GM12878 (cell line): Measurements from ENCODE around the gene ARL5C. TPM values are rescaled to one million over a fixed set of nuclear protein-coding genes. Genes with fewer than 3 reads are reported as not detected.

Source experiments
- ATAC-seq: fragments of 200-7000 bp; cut with Tn5 transposase; 3 replicates; pipeline ENCODE4 v1.9.1; 2020; ENCODE audit warnings: mild to moderate bottlenecking, moderate library complexity
- BruUV-seq: library from RNA; stranded (reverse); fragments of 400-500 nt; replicated peaks from 2 replicates; lab custom pipeline; 2021; lab: Mats Ljungman, UMichigan
- CTCF ChIA-PET: fragments of 300-600 bp; sonication (Branson Sonifier 250); formaldehyde crosslinking; extraction: SDS; loops from one replicate; lab custom pipeline; 2021; ENCODE audit warnings: inconsistent platforms; lab: Yijun Ruan, JAX
- POLR2A ChIA-PET: fragments of 350-600 bp; formaldehyde crosslinking; extraction: SDS; loops from one replicate; lab custom pipeline; 2021; ENCODE audit warnings: inconsistent platforms; lab: Charles Lee
- RAD21 ChIA-PET: fragments of 300-600 bp; sonication (Branson Sonifier 250); formaldehyde crosslinking; loops from one replicate; lab custom pipeline; 2023; ENCODE audit warnings: antibody characterized with exemption; ENCODE audit not compliant: unreplicated experiment; lab: Charles Lee
- SMC1A ChIA-PET: fragments of 300-600 bp; sonication (Branson Sonifier 250); formaldehyde crosslinking; loops from one replicate; lab custom pipeline; 2023; ENCODE audit not compliant: unreplicated experiment, uncharacterized antibody; lab: Charles Lee
- DNase-seq: peaks from one replicate; pipeline ENCODE4 v3.0.0-alpha.2; 2011; ENCODE audit warnings: low read depth, low spot score
- FAIRE-seq: peaks from 3 replicates; lab custom pipeline; 2011; peaks lifted over from hg19 to GRCh38; lab: Jason Lieb, UNC
- H2AFZ ChIP-seq: 2 replicates; pipeline ENCODE4 v1.6.0; 2011; ENCODE audit warnings: low read depth, low read length, control low read depth; ENCODE audit not compliant: control insufficient read depth
- H3K27ac ChIP-seq: 2 replicates; pipeline ENCODE4 v1.5.1; 2011; ENCODE audit warnings: control low read depth; ENCODE audit not compliant: control insufficient read depth, insufficient read depth
- H3K27me3 ChIP-seq, 2 experiments: replicated peaks in 1 of 2; 2 replicates each; pipeline versions ENCODE4 v1.6.0 to v1.6.1; 2011; ENCODE audit warnings: low read length in 1 of 2; ENCODE audit not compliant: control insufficient read depth in 2 of 2, insufficient read depth in 2 of 2
- H3K36me3 ChIP-seq, 2 experiments: 2 replicates each; pipeline ENCODE4 v1.5.1; 2011; ENCODE audit warnings: low read length in 1 of 2; ENCODE audit not compliant: control insufficient read depth in 2 of 2, insufficient read depth in 2 of 2
- H3K4me1 ChIP-seq: 2 replicates; pipeline ENCODE4 v1.6.1; 2011; ENCODE audit warnings: mild to moderate bottlenecking, low read length, moderate library complexity, mixed read lengths; ENCODE audit not compliant: control insufficient read depth, insufficient read depth
- H3K4me2 ChIP-seq: 2 replicates; pipeline ENCODE4 v1.6.0; 2011; ENCODE audit warnings: control low read depth; ENCODE audit not compliant: control insufficient read depth, insufficient read depth
- H3K4me3 ChIP-seq: fragments of 200-600 bp; sonication (generic); 2 replicates; pipeline ENCODE4 v1.5.1; 2016
- H3K79me2 ChIP-seq: 2 replicates; pipeline ENCODE4 v1.6.0; 2011; ENCODE audit warnings: low read length; ENCODE audit not compliant: control insufficient read depth, insufficient read depth
- H3K9ac ChIP-seq: 2 replicates; pipeline ENCODE4 v1.8.0; 2011; ENCODE audit warnings: low read length, control low read depth, mixed read lengths; ENCODE audit not compliant: control insufficient read depth, insufficient read depth
- H3K9me3 ChIP-seq: replicated peaks from 3 replicates; pipeline ENCODE4 v1.5.1; 2011; ENCODE audit warnings: mild to moderate bottlenecking, low read length; ENCODE audit not compliant: control insufficient read depth, insufficient read depth
- H4K20me1 ChIP-seq: 2 replicates; pipeline ENCODE4 v1.6.0; 2011; ENCODE audit not compliant: control insufficient read depth, insufficient read depth
- CHD4 ChIP-seq: fragments of 200-600 bp; sonication (generic); IDR thresholded peaks from 2 replicates; pipeline ENCODE4 v1.6.1; 2016; ENCODE audit warnings: mild to moderate bottlenecking
- CREB1 ChIP-seq: IDR thresholded peaks from 2 replicates; pipeline ENCODE4 v1.6.1; 2012; ENCODE audit warnings: low read depth, mild to moderate bottlenecking, inconsistent platforms
- EGR1 ChIP-seq, 2 experiments: IDR thresholded peaks; 1 replicate in 1 of 2; 2 replicates in 1 of 2; pipeline ENCODE4 v1.6.1; 2011 to 2012; ENCODE audit warnings: low read depth in 2 of 2, low read length in 2 of 2, borderline replicate concordance in 1 of 2, mild to moderate bottlenecking in 1 of 2, moderate library complexity in 1 of 2
- HDAC6 ChIP-seq: fragments of 200-600 bp; sonication (generic); IDR thresholded peaks from one replicate; pipeline ENCODE4 v1.8.0; 2017; ENCODE audit warnings: antibody characterized with exemption; ENCODE audit not compliant: unreplicated experiment
- HDGF ChIP-seq: fragments of 450-650 bp; IDR thresholded peaks from 2 replicates; pipeline ENCODE4 v1.6.1; 2016; ENCODE audit warnings: antibody characterized with exemption
- NFYA ChIP-seq: IDR thresholded peaks from 2 replicates; pipeline ENCODE4 v1.6.1; 2011; ENCODE audit warnings: low read depth, mild to moderate bottlenecking, low read length, improper control_type of control experiment, borderline replicate concordance
- POLR2AphosphoS5 ChIP-seq: IDR thresholded peaks from 2 replicates; pipeline ENCODE4 v1.6.1; 2011; ENCODE audit warnings: mild to moderate bottlenecking, low read length, inconsistent platforms
- ZBTB40 ChIP-seq: fragments of 450-650 bp; IDR thresholded peaks from 2 replicates; pipeline ENCODE4 v1.6.1; 2016; ENCODE audit warnings: mild to moderate bottlenecking, moderate library complexity, borderline replicate concordance
- WGBS: methylation state at CpG from one replicate; pipeline ENCODE4 v1.1.6; 2016; ENCODE audit warnings: low lambda C conversion rate; ENCODE audit not compliant: insufficient replicate concordance, insufficient coverage; ENCODE audit errors: missing lambda C conversion rate; 5-methylcytosine and 5-hydroxymethylcytosine counted together
- in situ Hi-C: fragments of 300-500 bp; cut with MboI; formaldehyde crosslinking; loops from 9 replicates; pipeline ENCODE4 v1.14.3; 2018; ENCODE audit warnings: mixed read lengths
- intact Hi-C: fragments of 100-400 bp; cut with micrococcal nuclease; formaldehyde crosslinking; loops from one replicate; pipeline ENCODE4 v1.14.2; 2022; ENCODE audit not compliant: unreplicated experiment
- polyA plus RNA-seq, 11 experiments: library from polyadenylated mRNA; depleted of rRNA in 4 of 11; unstranded in 6 of 11; stranded (reverse) in 5 of 11; fragments of >200 nt; fragmentation: Nextera tagmentation in 4 of 11; fragmentation: Illumina TruSeq in 1 of 11; extraction: Ambion mirVana in 4 of 11; extraction: Trizol in 1 of 11; gene quantifications; 1 replicate in 1 of 11; 2 replicates in 10 of 11; pipeline versions ENCODE4 v1.2.1 to v1.2.3, GENCODE V29; 2011 to 2016; ENCODE audit warnings: inconsistent platforms in 2 of 11, missing spikeins in 2 of 11, low read depth in 1 of 11
- total RNA-seq, 4 experiments: library from RNA; depleted of rRNA in 3 of 4; stranded (reverse); fragments of >200 nt in 3 of 4; fragmentation: Illumina TruSeq in 1 of 4; extraction: Trizol in 1 of 4; gene quantifications; 2 replicates each; pipeline versions ENCODE4 v1.2.1 to v1.2.3, GENCODE V29; 2013 to 2021

The ARL5C gene
- total and polyA plus RNA-seq, 10 of the 15 experiments (the other 5 are each of a cell fraction or from before 2014, with no cell fraction given): not detected

GRCh38 chr17:39196808-39197291 lies 30.9 kb upstream of the ARL5C start:
- Histone ChIP-seq H3K27ac (peak overlapping the region; percentile 46), H3K27me3 (no peaks in the 10 kb centered on the region), H3K36me3 (peaks cover 1 to 7% of the 10 kb centered on the region in 2 experiments; a peak in 2 of 4 replicates), H3K4me1 (peaks cover 19% of the 10 kb centered on the region), H3K9me3 (no peaks in the 10 kb centered on the region), H3K9ac (peak overlapping the region; percentile 69), H3K4me2 (peak overlapping the region; percentile 83), H4K20me1 (peaks cover under 1% of the 10 kb centered on the region; the same call in 1 of the 2 replicates), H3K79me2 (peaks cover 28% of the 10 kb centered on the region), H3K4me3 (peak overlapping the region; percentile 98), H2AFZ (peak overlapping the region; percentile 66)
- ATAC-seq (peak; percentile 41), FAIRE-seq (no peak), DNase-seq (no peak)
- in situ Hi-C loops: no loop called here
- BruUV-seq: no TSS peak
- no peak for TF ChIP-seq CHD4
- peak in 1 of 2 experiments; percentile 37; a peak in 1 of 3 replicates for TF ChIP-seq EGR1 (IDR thresholded peaks at IDR 0.05; ENCODE audit: borderline replicate concordance in 1 of 2, low read depth in 2 of 2, low read length in 2 of 2)
- TF ChIP-seq POLR2AphosphoS5: no peak
- CTCF ChIA-PET: interaction anchor here (1.0 to 2.1 kb wide), 3 partner anchors 32 to 43 kb away, joined by 3 to 7 read pairs (median 5); no protein-coding TSS in a partner anchor
- WGBS: 0% methylated on average over 13 of the region's 30 CpGs
- POLR2A ChIA-PET: interaction anchor here (0.5 to 1.5 kb wide), 3 partner anchors 13 to 447 kb away, joined by 3 to 4 read pairs (median 3); no protein-coding TSS in a partner anchor
- intact Hi-C loops: no loop called here
- SMC1A ChIA-PET: interaction anchor here (0.8 to 1.3 kb wide), 2 partner anchors 44 to 47 kb away, joined by 3 to 6 read pairs; no protein-coding TSS in a partner anchor
- RAD21 ChIA-PET: no interaction called here

GRCh38 chr17:39196241-39196807 lies 30.4 kb upstream of the ARL5C start:
- no peak for ATAC-seq
- Histone ChIP-seq H2AFZ (no peak overlapping the region), H3K9me3 (no peaks in the 10 kb centered on the region), H4K20me1 (no peaks in the 10 kb centered on the region), H3K27ac (peak overlapping the region; percentile 37), H3K9ac (peak overlapping the region; percentile 25; the same call in 1 of the 2 replicates), H3K4me3 (peak overlapping the region; percentile 98), H3K36me3 (peaks cover 1 to 4% of the 10 kb centered on the region in 2 experiments; a peak in 2 of 4 replicates)
- ChIA-PET CTCF (interaction anchor here (1.5 to 2.5 kb wide), 7 partner anchors 10 to 48 kb away, joined by 5 to 20 read pairs (median 8); no protein-coding TSS in a partner anchor), POLR2A (interaction anchor here (1.5 to 2.0 kb wide), 2 partner anchors 11 to 13 kb away, joined by 3 to 9 read pairs; no protein-coding TSS in a partner anchor), SMC1A (interaction anchor here (0.7 to 1.3 kb wide), 6 partner anchors 10 to 213 kb away, joined by 3 to 6 read pairs (median 3); no protein-coding TSS in a partner anchor)
- FAIRE-seq: no peak
- WGBS: 54% methylated on average over 7 of the region's 8 CpGs
- BruUV-seq: no TSS peak
- DNase-seq: no peak
- TF ChIP-seq CREB1: no peak
- TF ChIP-seq ZBTB40: no peak
- TF ChIP-seq HDGF: no peak
- no peak for TF ChIP-seq NFYA
- TF ChIP-seq HDAC6: no peak
- TF ChIP-seq, all 136 proteins: peak for 0
- RAD21 ChIA-PET: interaction anchor here (1.1 to 1.4 kb wide), 4 partner anchors 10 to 48 kb away, joined by 3 to 6 read pairs (median 5); no protein-coding TSS in a partner anchor
- Histone ChIP-seq H3K4me2 (peak overlapping the region; percentile 97), H3K79me2 (peaks cover 22% of the 10 kb centered on the region), H3K27me3 (no peaks in the 10 kb centered on the region), H3K4me1 (peaks cover 14% of the 10 kb centered on the region)
- in situ Hi-C loops: no loop called here
- intact Hi-C loops: no loop called here
